ENCODE results near the gene CNPY3.

CNPY3 gene

GRCh38 chr6:42962096-42962495 is 32.8 kb downstream of the CNPY3 start:
- no peak for TF ChIP-seq CTCF (IDR thresholded peaks at IDR 0.05; ENCODE audit: insufficient read depth, low read depth, low read length, missing control alignments)
- DNase-seq (ENCODE audit: low read depth), result no peak
- no peak overlapping the region for H3K4me3 ChIP-seq (ENCODE audit: low read length)

GRCh38 chr6:42962502-42963178 is 33.4 kb downstream of the CNPY3 start:
- H3K4me3 ChIP-seq (ENCODE audit: low read length), result no peak overlapping the region
- DNase-seq (ENCODE audit: low read depth), result no peak
- no peak for TF ChIP-seq CTCF (IDR thresholded peaks at IDR 0.05; ENCODE audit: insufficient read depth, low read depth, low read length, missing control alignments)

GRCh38 chr6:42963179-42963854 is 34.0 kb downstream of the CNPY3 start:
- TF ChIP-seq CTCF (IDR thresholded peaks at IDR 0.05; ENCODE audit: insufficient read depth, low read depth, low read length, missing control alignments), result no peak
- H3K4me3 ChIP-seq (ENCODE audit: low read length), result no peak overlapping the region
- DNase-seq (ENCODE audit: low read depth), result no peak

- peak; percentile 38 for TF ChIP-seq CTCF (IDR thresholded peaks at IDR 0.05; ENCODE audit: insufficient read depth, low read depth, low read length, missing control alignments)
- peak; percentile 66 for DNase-seq (ENCODE audit: low read depth)
- H3K4me3 ChIP-seq (ENCODE audit: low read length), result no peak overlapping the region
Measured at GRCh38 chr6:42963855-42964605, 34.8 kb downstream of the CNPY3 start.

GRCh38 chr6:42966571-42966970 is 37.3 kb downstream of the CNPY3 start:
- no peak overlapping the region for H3K4me3 ChIP-seq (ENCODE audit: low read length)
- no peak for DNase-seq (ENCODE audit: low read depth)

GRCh38 chr6:42967228-42967627 is 37.9 kb downstream of the CNPY3 start:
- no peak for TF ChIP-seq CTCF (IDR thresholded peaks at IDR 0.05; ENCODE audit: insufficient read depth, low read depth, low read length, missing control alignments)
- no peak for DNase-seq (ENCODE audit: low read depth)
- H3K4me3 ChIP-seq (ENCODE audit: low read length), result no peak overlapping the region

More at GRCh38 chr6:42966571-42966970, 37.3 kb downstream of the CNPY3 start:
- no peak for TF ChIP-seq CTCF (IDR thresholded peaks at IDR 0.05; ENCODE audit: insufficient read depth, low read depth, low read length, missing control alignments)
